ENCODE results near the gene GTF2A1L. TPM values are rescaled to one million over a fixed set of nuclear protein-coding genes. Genes with fewer than 3 reads are reported as not detected.

GTF2A1L gene, protein sequence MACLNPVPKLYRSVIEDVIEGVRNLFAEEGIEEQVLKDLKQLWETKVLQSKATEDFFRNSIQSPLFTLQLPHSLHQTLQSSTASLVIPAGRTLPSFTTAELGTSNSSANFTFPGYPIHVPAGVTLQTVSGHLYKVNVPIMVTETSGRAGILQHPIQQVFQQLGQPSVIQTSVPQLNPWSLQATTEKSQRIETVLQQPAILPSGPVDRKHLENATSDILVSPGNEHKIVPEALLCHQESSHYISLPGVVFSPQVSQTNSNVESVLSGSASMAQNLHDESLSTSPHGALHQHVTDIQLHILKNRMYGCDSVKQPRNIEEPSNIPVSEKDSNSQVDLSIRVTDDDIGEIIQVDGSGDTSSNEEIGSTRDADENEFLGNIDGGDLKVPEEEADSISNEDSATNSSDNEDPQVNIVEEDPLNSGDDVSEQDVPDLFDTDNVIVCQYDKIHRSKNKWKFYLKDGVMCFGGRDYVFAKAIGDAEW
- total RNA-seq: not detected

DNA sequence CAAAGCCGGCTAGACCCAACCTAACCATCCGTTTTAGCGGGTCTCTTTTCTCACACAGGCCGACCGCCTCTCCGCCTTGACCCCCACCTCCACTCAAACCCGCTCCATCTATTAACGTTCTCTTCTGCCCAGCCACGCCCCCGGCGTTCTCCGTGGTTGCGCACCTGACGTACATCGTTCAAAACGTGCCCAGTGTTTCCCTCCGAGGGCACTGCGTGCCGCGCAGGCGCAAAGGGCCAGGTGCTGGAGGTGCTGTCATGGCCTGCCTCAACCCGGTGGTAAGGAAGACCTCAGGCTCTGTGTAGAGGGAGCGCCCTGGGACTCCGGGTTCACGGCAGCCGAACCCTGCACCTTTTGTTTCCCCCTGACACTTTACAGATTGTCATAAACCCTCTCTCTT is at the start of gene GTF2A1L:
Gene GTF2A1L (plus strand): TSS at position 239 of the 400 bp plus-strand sequence. CDS start 19 bp downstream, at position 258.
- no peaks in the 10 kb centered on the region for H3K4me1 Mint-ChIP-seq (ENCODE audit: low read depth)
- DNase-seq (no peak), ATAC-seq (no peak)
- ChIA-PET POLR2A (no interaction called here), CTCF (no interaction called here)
- no peaks in the 10 kb centered on the region for H3K9me3 Mint-ChIP-seq
- no peak within 1 kb of the TSS for H3K4me3 Mint-ChIP-seq
- intact Hi-C loops (cut with micrococcal nuclease): no loop called here
- peaks cover 5% of the 10 kb centered on the region for H3K27me3 Mint-ChIP-seq
- H3K27ac Mint-ChIP-seq: no peak within 1 kb of the TSS
- TF ChIP-seq, protein P1, sequence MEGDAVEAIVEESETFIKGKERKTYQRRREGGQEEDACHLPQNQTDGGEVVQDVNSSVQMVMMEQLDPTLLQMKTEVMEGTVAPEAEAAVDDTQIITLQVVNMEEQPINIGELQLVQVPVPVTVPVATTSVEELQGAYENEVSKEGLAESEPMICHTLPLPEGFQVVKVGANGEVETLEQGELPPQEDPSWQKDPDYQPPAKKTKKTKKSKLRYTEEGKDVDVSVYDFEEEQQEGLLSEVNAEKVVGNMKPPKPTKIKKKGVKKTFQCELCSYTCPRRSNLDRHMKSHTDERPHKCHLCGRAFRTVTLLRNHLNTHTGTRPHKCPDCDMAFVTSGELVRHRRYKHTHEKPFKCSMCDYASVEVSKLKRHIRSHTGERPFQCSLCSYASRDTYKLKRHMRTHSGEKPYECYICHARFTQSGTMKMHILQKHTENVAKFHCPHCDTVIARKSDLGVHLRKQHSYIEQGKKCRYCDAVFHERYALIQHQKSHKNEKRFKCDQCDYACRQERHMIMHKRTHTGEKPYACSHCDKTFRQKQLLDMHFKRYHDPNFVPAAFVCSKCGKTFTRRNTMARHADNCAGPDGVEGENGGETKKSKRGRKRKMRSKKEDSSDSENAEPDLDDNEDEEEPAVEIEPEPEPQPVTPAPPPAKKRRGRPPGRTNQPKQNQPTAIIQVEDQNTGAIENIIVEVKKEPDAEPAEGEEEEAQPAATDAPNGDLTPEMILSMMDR (IDR thresholded peaks at IDR 0.05): no peak
- H3K36me3 Mint-ChIP-seq (ENCODE audit: low read depth): no peaks in the 10 kb centered on the region

DNA sequence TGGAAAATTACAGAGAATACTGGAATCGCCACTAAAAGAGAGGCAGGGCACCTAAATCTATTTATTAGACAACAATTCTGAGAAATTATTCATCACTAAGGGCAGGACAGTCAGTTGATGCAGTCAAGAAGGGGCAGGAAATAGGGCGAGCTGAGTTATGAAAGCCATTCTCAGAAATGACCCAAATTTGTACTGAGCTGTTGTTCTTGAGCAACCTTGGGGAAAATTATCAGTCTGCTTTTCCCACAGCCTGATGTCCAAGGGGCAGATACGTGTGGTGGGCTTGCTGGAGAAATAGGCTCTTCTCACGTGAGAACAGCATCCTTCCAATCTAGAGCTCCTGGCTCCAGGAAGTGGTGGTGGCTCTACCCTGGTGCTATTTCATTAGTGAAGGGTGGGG is 49.1 kb upstream of the GTF2A1L start:
- Mint-ChIP-seq H3K4me1 (ENCODE audit: low read depth) (peaks cover 3% of the 10 kb centered on the region), H3K36me3 (ENCODE audit: low read depth) (no peaks in the 10 kb centered on the region), H3K27me3 (peaks cover 3% of the 10 kb centered on the region), H3K9me3 (no peaks in the 10 kb centered on the region), H3K4me3 (no peak overlapping the region), H3K27ac (no peak overlapping the region)
- ATAC-seq: no peak
- DNase-seq: no peak
- ChIA-PET POLR2A (no interaction called here), CTCF (interaction anchor here (1.3 kb wide), 1 partner anchor 18 kb away, joined by 3 read pairs; no protein-coding TSS in a partner anchor)
- intact Hi-C loops (cut with micrococcal nuclease): no loop called here
- TF ChIP-seq, protein P1 (IDR thresholded peaks at IDR 0.05): no peak

DNA sequence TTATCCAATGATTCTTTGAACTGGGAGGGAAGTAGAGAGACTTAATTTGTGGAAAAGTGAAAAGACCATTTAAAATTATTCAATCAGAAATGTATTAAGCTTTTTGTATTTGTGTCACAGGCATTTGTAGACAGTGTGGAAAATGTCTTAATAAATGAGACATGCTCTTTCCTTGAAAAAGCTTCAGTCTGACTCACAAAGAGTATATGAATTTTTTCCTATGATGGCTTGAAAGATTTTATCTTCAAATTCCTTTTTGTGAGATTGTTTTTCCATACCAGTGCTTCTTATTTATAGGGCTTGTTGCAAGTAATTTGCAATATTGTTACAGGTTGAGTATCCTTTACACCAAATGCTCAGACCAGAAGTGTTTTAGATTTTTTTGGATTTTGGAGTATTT is 48.2 kb upstream of the GTF2A1L start:
- no peak for DNase-seq
- TF ChIP-seq, protein P1 (IDR thresholded peaks at IDR 0.05): no peak
- Mint-ChIP-seq H3K4me3 (no peak overlapping the region), H3K27me3 (peaks cover 3% of the 10 kb centered on the region), H3K4me1 (ENCODE audit: low read depth) (peaks cover 3% of the 10 kb centered on the region), H3K9me3 (no peaks in the 10 kb centered on the region), H3K27ac (no peak overlapping the region), H3K36me3 (ENCODE audit: low read depth) (no peaks in the 10 kb centered on the region)
- ChIA-PET POLR2A (no interaction called here), CTCF (interaction anchor here (1.3 kb wide), 1 partner anchor 18 kb away, joined by 3 read pairs; no protein-coding TSS in a partner anchor)
- ATAC-seq: no peak
- intact Hi-C loops (cut with micrococcal nuclease): no loop called here

DNA sequence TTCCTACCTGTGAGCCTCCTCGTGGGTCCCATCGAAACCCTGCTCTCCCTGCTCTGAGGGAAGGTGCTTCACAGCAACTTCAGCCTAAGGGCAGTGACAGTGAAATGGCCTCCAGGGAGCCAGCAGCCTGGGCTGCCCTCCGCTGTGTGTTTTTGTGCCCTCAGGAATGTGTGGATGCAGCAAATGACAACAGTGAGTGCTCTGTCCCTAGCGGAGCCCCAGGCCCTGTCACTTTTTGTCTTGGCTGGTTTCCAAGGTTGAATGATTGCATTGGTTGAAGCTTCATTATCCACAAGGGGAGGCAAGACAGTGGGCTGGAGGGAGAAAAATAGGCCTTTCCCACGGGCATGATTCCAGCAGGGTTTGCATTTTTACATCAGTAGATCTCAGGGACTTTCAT is 44.8 kb upstream of the GTF2A1L start:
- H3K36me3 Mint-ChIP-seq (ENCODE audit: low read depth): no peaks in the 10 kb centered on the region
- peaks cover 9% of the 10 kb centered on the region for H3K4me1 Mint-ChIP-seq (ENCODE audit: low read depth)
- DNase-seq (no peak), ATAC-seq (no peak)
- intact Hi-C loops (cut with micrococcal nuclease): no loop called here
- H3K27ac Mint-ChIP-seq: no peak overlapping the region
- ChIA-PET POLR2A (interaction anchor here (0.9 kb wide), 1 partner anchor 42 kb away, joined by 3 read pairs; no protein-coding TSS in a partner anchor), CTCF (no interaction called here)
- H3K27me3 Mint-ChIP-seq: no peaks in the 10 kb centered on the region
- no peak overlapping the region for H3K4me3 Mint-ChIP-seq
- TF ChIP-seq, protein P1 (IDR thresholded peaks at IDR 0.05): no peak
- H3K9me3 Mint-ChIP-seq: no peaks in the 10 kb centered on the region

Measured in activated CD8-positive, alpha-beta T cell treated with anti-CD3 and anti-CD28 coated beads for 36 hours (primary cell).